ENCODE data around the gene THSD7A.
A peak's percentile ranks its signal among the peaks of the same experiment; 100 is the strongest.

The THSD7A gene

GRCh38 chr7:11394438-11394837 is 437.6 kb downstream of the THSD7A start:
- no peak overlapping the region for H3K4me3 ChIP-seq (ENCODE audit: low read depth, low read length)
- no peak for DNase-seq (ENCODE audit: low read depth)

GRCh38 chr7:11379641-11380040 is 452.4 kb downstream of the THSD7A start:
- H3K4me3 ChIP-seq (ENCODE audit: low read depth, low read length): no peak overlapping the region
- DNase-seq (ENCODE audit: low read depth): no peak
- TF ChIP-seq CTCF (IDR thresholded peaks at IDR 0.05; ENCODE audit: insufficient read depth, low read depth, low read length, missing control alignments): no peak

More at GRCh38 chr7:11394438-11394837, 437.6 kb downstream of the THSD7A start:
- TF ChIP-seq CTCF (IDR thresholded peaks at IDR 0.05; ENCODE audit: insufficient read depth, low read depth, low read length, missing control alignments): no peak

- DNase-seq (ENCODE audit: low read depth): no peak
- TF ChIP-seq CTCF (IDR thresholded peaks at IDR 0.05; ENCODE audit: insufficient read depth, low read depth, low read length, missing control alignments): no peak
- no peak overlapping the region for H3K4me3 ChIP-seq (ENCODE audit: low read depth, low read length)
Measured at GRCh38 chr7:11376529-11376928, 455.5 kb downstream of the THSD7A start.

- H3K4me3 ChIP-seq (ENCODE audit: low read depth, low read length): no peak overlapping the region
- no peak for DNase-seq (ENCODE audit: low read depth)
- no peak for TF ChIP-seq CTCF (IDR thresholded peaks at IDR 0.05; ENCODE audit: insufficient read depth, low read depth, low read length, missing control alignments)
Measured at GRCh38 chr7:11374629-11375028, 457.4 kb downstream of the THSD7A start.

- no peak for DNase-seq (ENCODE audit: low read depth)
- TF ChIP-seq CTCF (IDR thresholded peaks at IDR 0.05; ENCODE audit: insufficient read depth, low read depth, low read length, missing control alignments): peak; percentile 36
- no peak overlapping the region for H3K4me3 ChIP-seq (ENCODE audit: low read depth, low read length)
Measured at GRCh38 chr7:11373546-11374142, 458.4 kb downstream of the THSD7A start.

- no peak for DNase-seq (ENCODE audit: low read depth)
- TF ChIP-seq CTCF (IDR thresholded peaks at IDR 0.05; ENCODE audit: insufficient read depth, low read depth, low read length, missing control alignments): no peak
- H3K4me3 ChIP-seq (ENCODE audit: low read depth, low read length): no peak overlapping the region
Measured at GRCh38 chr7:11369696-11370095, 462.3 kb downstream of the THSD7A start.

- TF ChIP-seq CTCF (IDR thresholded peaks at IDR 0.05; ENCODE audit: insufficient read depth, low read depth, low read length, missing control alignments): no peak
- no peak for DNase-seq (ENCODE audit: low read depth)
- no peak overlapping the region for H3K4me3 ChIP-seq (ENCODE audit: low read depth, low read length)
Measured at GRCh38 chr7:11366118-11366517, 465.9 kb downstream of the THSD7A start.

Measured in GM12865 (cell line).